ENCODE data around the gene MORF4L2. TPM values are rescaled to one million over a fixed set of nuclear protein-coding genes. Genes with fewer than 3 reads are reported as not detected.
A peak's percentile ranks its signal among the peaks of the same experiment; 100 is the strongest.

MORF4L2 gene
- total RNA-seq, 1 donor from 2014 or later: 514 TPM

GRCh38 chrX:103631145-103631544 is 55.4 kb downstream of the MORF4L2 start:
- H3K27me3 Mint-ChIP-seq (ENCODE audit: low read depth, unreplicated experiment): no peaks in the 10 kb centered on the region
- no peaks in the 10 kb centered on the region for H3K36me3 Mint-ChIP-seq (ENCODE audit: low read depth, unreplicated experiment)
- FAIRE-seq (no peak), DNase-seq (ENCODE audit: low read depth) (no peak)
- H3K4me1 ChIP-seq (ENCODE audit: insufficient read depth, low read length): peaks cover 3% of the 10 kb centered on the region
- H3K27ac Mint-ChIP-seq (ENCODE audit: unreplicated experiment): no peak overlapping the region
- H3K4me3 ChIP-seq (ENCODE audit: insufficient read depth, low read depth, low read length): no peak overlapping the region
- TF ChIP-seq EZH2 (IDR thresholded peaks at IDR 0.05; ENCODE audit: insufficient read depth, low read length): no peak
- no peaks in the 10 kb centered on the region for H3K27me3 ChIP-seq (ENCODE audit: insufficient read depth, low read length)
- H2AFZ ChIP-seq (ENCODE audit: low read depth, low read length): no peak overlapping the region
- H3K79me2 ChIP-seq (ENCODE audit: insufficient read depth, low read length): peaks cover 14% of the 10 kb centered on the region
- H3K9me3 Mint-ChIP-seq (ENCODE audit: unreplicated experiment): no peaks in the 10 kb centered on the region
- no peaks in the 10 kb centered on the region for H3K9me3 ChIP-seq (ENCODE audit: insufficient read depth, low read depth, low read length)
- peaks cover 8% of the 10 kb centered on the region for H3K4me1 Mint-ChIP-seq (ENCODE audit: low read depth, unreplicated experiment)
- no peaks in the 10 kb centered on the region for H3K36me3 ChIP-seq (ENCODE audit: insufficient read depth, low read length)
- H4K20me1 ChIP-seq (ENCODE audit: insufficient read depth, low read length): no peaks in the 10 kb centered on the region
- H3K4me3 Mint-ChIP-seq (ENCODE audit: unreplicated experiment): no peak overlapping the region
- H3K4me2 ChIP-seq (ENCODE audit: low read length): no peak overlapping the region
- no peak overlapping the region for H3K27ac ChIP-seq (ENCODE audit: low read depth, low read length)
- H3K9ac ChIP-seq (ENCODE audit: low read length): no peak overlapping the region

- Mint-ChIP-seq H3K4me3 (ENCODE audit: unreplicated experiment) (peak overlapping the region; percentile 90), H3K27ac (ENCODE audit: unreplicated experiment) (peak overlapping the region; percentile 75), H3K36me3 (ENCODE audit: low read depth, unreplicated experiment) (no peaks in the 10 kb centered on the region), H3K27me3 (ENCODE audit: low read depth, unreplicated experiment) (no peaks in the 10 kb centered on the region), H3K4me1 (ENCODE audit: low read depth, unreplicated experiment) (peaks cover 6% of the 10 kb centered on the region), H3K9me3 (ENCODE audit: unreplicated experiment) (no peaks in the 10 kb centered on the region)
- TF ChIP-seq CTCF (IDR thresholded peaks at IDR 0.05; ENCODE audit: insufficient read depth, low read depth, low read length): no peak
- no peak for TF ChIP-seq EZH2 (IDR thresholded peaks at IDR 0.05; ENCODE audit: insufficient read depth, low read length)
- no peak for DNase-seq (ENCODE audit: low read depth)
- Histone ChIP-seq H3K9me3 (ENCODE audit: insufficient read depth, low read depth, low read length) (no peaks in the 10 kb centered on the region), H3K79me2 (ENCODE audit: insufficient read depth, low read length) (peaks cover 14% of the 10 kb centered on the region), H3K4me1 (ENCODE audit: insufficient read depth, low read length) (peaks cover 3% of the 10 kb centered on the region), H3K4me3 (ENCODE audit: insufficient read depth, low read depth, low read length) (peak overlapping the region; percentile 74), H3K27me3 (ENCODE audit: insufficient read depth, low read length) (no peaks in the 10 kb centered on the region), H3K9ac (ENCODE audit: low read length) (peak overlapping the region; percentile 92), H2AFZ (ENCODE audit: low read depth, low read length) (peak overlapping the region; percentile 84), H3K4me2 (ENCODE audit: low read length) (peak overlapping the region; percentile 98), H3K36me3 (ENCODE audit: insufficient read depth, low read length) (no peaks in the 10 kb centered on the region), H4K20me1 (ENCODE audit: insufficient read depth, low read length) (no peaks in the 10 kb centered on the region), H3K27ac (ENCODE audit: low read depth, low read length) (peak overlapping the region; percentile 85)
- FAIRE-seq: peak; percentile 41
Observed at GRCh38 chrX:103630171-103630511, 56.4 kb downstream of the MORF4L2 start.

GRCh38 chrX:103629318-103630170 is 57.0 kb downstream of the MORF4L2 start:
- H3K27me3 Mint-ChIP-seq (ENCODE audit: low read depth, unreplicated experiment): no peaks in the 10 kb centered on the region
- DNase-seq (ENCODE audit: low read depth) (peak; percentile 57), FAIRE-seq (peak; percentile 23)
- peak overlapping the region; percentile 98 for H3K4me2 ChIP-seq (ENCODE audit: low read length)
- H3K36me3 ChIP-seq (ENCODE audit: insufficient read depth, low read length): no peaks in the 10 kb centered on the region
- H4K20me1 ChIP-seq (ENCODE audit: insufficient read depth, low read length): no peaks in the 10 kb centered on the region
- peak overlapping the region; percentile 85 for H3K27ac ChIP-seq (ENCODE audit: low read depth, low read length)
- H2AFZ ChIP-seq (ENCODE audit: low read depth, low read length): peak overlapping the region; percentile 84
- H3K27ac Mint-ChIP-seq (ENCODE audit: unreplicated experiment): peak overlapping the region; percentile 75
- H3K9ac ChIP-seq (ENCODE audit: low read length): peak overlapping the region; percentile 92
- H3K4me3 ChIP-seq (ENCODE audit: insufficient read depth, low read depth, low read length): peak overlapping the region; percentile 74
- H3K4me1 Mint-ChIP-seq (ENCODE audit: low read depth, unreplicated experiment): peaks cover 6% of the 10 kb centered on the region
- H3K9me3 Mint-ChIP-seq (ENCODE audit: unreplicated experiment): no peaks in the 10 kb centered on the region
- no peaks in the 10 kb centered on the region for H3K36me3 Mint-ChIP-seq (ENCODE audit: low read depth, unreplicated experiment)
- no peaks in the 10 kb centered on the region for H3K9me3 ChIP-seq (ENCODE audit: insufficient read depth, low read depth, low read length)
- peaks cover 3% of the 10 kb centered on the region for H3K4me1 ChIP-seq (ENCODE audit: insufficient read depth, low read length)
- peak overlapping the region; percentile 90 for H3K4me3 Mint-ChIP-seq (ENCODE audit: unreplicated experiment)
- TF ChIP-seq EZH2 (IDR thresholded peaks at IDR 0.05; ENCODE audit: insufficient read depth, low read length): no peak
- peak; percentile 32 for TF ChIP-seq CTCF (IDR thresholded peaks at IDR 0.05; ENCODE audit: insufficient read depth, low read depth, low read length)
- H3K79me2 ChIP-seq (ENCODE audit: insufficient read depth, low read length): peaks cover 14% of the 10 kb centered on the region
- H3K27me3 ChIP-seq (ENCODE audit: insufficient read depth, low read length): no peaks in the 10 kb centered on the region

Measured in astrocyte (in vitro differentiated cells and primary cell).